WTC11 (cell line): ENCODE results near the gene PSMC6.

Source experiments
- JUN ChIP-seq: sonication (generic); formaldehyde crosslinking; IDR thresholded peaks from 2 replicates; pipeline ENCODE4 v1.8.0; 2023; ENCODE audit warnings: mild to moderate bottlenecking, missing genetic modification reagents
- TF ChIP-seq, protein P1 (sequence below): fragments of 200-600 bp; IDR thresholded peaks from 2 replicates; pipeline ENCODE4 v1.8.0; 2022; ENCODE audit warnings: antibody characterized with exemption
- TF ChIP-seq, protein P2 (sequence below): sonication (generic); formaldehyde crosslinking; IDR thresholded peaks from 2 replicates; pipeline ENCODE4 v1.8.0; 2022; ENCODE audit warnings: mild to moderate bottlenecking, missing genetic modification reagents
- TF ChIP-seq, protein P3 (sequence below): sonication (generic); formaldehyde crosslinking; conservative IDR thresholded peaks from 2 replicates; pipeline ENCODE4 v1.8.1; 2022; ENCODE audit warnings: mild to moderate bottlenecking, missing genetic modification reagents
- TF ChIP-seq, protein P4 (sequence below): sonication (generic); formaldehyde crosslinking; IDR thresholded peaks from 2 replicates; pipeline ENCODE4 v1.8.0; 2022; ENCODE audit warnings: mild to moderate bottlenecking, missing genetic modification reagents
- TF ChIP-seq, protein P5 (sequence below): sonication (generic); formaldehyde crosslinking; IDR thresholded peaks from 2 replicates; pipeline ENCODE4 v1.8.1; 2023; ENCODE audit warnings: mild to moderate bottlenecking, moderate library complexity, missing genetic modification reagents
- TF ChIP-seq, protein P6 (sequence below): sonication (generic); formaldehyde crosslinking; IDR thresholded peaks from 2 replicates; pipeline ENCODE4 v1.8.1; 2023; ENCODE audit warnings: mild to moderate bottlenecking, missing genetic modification reagents, moderate library complexity

DNA sequence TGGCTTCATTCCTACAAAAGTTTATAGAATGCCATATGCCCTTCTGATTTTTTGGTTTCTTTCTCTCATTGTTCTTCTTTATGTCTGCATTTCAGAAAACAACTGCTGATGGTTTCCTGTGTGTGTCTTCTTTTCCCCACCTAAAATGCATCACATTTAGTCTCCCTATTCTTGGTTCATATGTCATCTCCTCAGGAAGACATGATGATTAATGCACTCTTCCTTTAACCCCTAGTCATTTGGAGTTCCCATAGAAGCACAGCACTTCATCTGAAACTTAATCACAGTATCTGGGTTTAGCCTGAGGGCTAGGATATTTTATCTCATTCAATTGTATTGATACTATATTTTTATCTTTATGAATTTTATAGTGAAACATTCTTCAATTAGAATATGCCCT is 62.9 kb downstream of the PSMC6 start:
- no peak for TF ChIP-seq JUN (CRISPR knock-in tag)
- TF ChIP-seq, protein P1, sequence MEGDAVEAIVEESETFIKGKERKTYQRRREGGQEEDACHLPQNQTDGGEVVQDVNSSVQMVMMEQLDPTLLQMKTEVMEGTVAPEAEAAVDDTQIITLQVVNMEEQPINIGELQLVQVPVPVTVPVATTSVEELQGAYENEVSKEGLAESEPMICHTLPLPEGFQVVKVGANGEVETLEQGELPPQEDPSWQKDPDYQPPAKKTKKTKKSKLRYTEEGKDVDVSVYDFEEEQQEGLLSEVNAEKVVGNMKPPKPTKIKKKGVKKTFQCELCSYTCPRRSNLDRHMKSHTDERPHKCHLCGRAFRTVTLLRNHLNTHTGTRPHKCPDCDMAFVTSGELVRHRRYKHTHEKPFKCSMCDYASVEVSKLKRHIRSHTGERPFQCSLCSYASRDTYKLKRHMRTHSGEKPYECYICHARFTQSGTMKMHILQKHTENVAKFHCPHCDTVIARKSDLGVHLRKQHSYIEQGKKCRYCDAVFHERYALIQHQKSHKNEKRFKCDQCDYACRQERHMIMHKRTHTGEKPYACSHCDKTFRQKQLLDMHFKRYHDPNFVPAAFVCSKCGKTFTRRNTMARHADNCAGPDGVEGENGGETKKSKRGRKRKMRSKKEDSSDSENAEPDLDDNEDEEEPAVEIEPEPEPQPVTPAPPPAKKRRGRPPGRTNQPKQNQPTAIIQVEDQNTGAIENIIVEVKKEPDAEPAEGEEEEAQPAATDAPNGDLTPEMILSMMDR: no peak
- TF ChIP-seq, protein P2, sequence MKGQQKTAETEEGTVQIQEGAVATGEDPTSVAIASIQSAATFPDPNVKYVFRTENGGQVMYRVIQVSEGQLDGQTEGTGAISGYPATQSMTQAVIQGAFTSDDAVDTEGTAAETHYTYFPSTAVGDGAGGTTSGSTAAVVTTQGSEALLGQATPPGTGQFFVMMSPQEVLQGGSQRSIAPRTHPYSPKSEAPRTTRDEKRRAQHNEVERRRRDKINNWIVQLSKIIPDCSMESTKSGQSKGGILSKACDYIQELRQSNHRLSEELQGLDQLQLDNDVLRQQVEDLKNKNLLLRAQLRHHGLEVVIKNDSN (CRISPR knock-in tag): no peak
- TF ChIP-seq, protein P3, sequence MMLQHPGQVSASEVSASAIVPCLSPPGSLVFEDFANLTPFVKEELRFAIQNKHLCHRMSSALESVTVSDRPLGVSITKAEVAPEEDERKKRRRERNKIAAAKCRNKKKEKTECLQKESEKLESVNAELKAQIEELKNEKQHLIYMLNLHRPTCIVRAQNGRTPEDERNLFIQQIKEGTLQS (CRISPR knock-in tag): no peak
- TF ChIP-seq, protein P4, sequence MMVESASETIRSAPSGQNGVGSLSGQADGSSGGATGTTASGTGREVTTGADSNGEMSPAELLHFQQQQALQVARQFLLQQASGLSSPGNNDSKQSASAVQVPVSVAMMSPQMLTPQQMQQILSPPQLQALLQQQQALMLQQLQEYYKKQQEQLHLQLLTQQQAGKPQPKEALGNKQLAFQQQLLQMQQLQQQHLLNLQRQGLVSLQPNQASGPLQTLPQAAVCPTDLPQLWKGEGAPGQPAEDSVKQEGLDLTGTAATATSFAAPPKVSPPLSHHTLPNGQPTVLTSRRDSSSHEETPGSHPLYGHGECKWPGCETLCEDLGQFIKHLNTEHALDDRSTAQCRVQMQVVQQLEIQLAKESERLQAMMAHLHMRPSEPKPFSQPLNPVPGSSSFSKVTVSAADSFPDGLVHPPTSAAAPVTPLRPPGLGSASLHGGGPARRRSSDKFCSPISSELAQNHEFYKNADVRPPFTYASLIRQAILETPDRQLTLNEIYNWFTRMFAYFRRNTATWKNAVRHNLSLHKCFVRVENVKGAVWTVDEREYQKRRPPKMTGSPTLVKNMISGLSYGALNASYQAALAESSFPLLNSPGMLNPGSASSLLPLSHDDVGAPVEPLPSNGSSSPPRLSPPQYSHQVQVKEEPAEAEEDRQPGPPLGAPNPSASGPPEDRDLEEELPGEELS: no peak
- TF ChIP-seq, protein P5, sequence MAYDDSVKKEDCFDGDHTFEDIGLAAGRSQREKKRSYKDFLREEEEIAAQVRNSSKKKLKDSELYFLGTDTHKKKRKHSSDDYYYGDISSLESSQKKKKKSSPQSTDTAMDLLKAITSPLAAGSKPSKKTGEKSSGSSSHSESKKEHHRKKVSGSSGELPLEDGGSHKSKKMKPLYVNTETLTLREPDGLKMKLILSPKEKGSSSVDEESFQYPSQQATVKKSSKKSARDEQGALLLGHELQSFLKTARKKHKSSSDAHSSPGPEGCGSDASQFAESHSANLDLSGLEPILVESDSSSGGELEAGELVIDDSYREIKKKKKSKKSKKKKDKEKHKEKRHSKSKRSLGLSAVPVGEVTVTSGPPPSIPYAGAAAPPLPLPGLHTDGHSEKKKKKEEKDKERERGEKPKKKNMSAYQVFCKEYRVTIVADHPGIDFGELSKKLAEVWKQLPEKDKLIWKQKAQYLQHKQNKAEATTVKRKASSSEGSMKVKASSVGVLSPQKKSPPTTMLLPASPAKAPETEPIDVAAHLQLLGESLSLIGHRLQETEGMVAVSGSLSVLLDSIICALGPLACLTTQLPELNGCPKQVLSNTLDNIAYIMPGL (CRISPR knock-in tag): no peak
- TF ChIP-seq, protein P6, sequence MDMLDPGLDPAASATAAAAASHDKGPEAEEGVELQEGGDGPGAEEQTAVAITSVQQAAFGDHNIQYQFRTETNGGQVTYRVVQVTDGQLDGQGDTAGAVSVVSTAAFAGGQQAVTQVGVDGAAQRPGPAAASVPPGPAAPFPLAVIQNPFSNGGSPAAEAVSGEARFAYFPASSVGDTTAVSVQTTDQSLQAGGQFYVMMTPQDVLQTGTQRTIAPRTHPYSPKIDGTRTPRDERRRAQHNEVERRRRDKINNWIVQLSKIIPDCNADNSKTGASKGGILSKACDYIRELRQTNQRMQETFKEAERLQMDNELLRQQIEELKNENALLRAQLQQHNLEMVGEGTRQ (CRISPR knock-in tag): no peak
